Glomerular visceral epithelial cell (primary cell): ENCODE measurements around the gene CHSY3.
A peak's percentile ranks its signal among the peaks of the same experiment; 100 is the strongest.

Source experiments
- DNase-seq: peaks from one replicate; pipeline ENCODE4 v3.0.0-alpha.2; 2016; ENCODE audit errors: extremely low spot score

Gene CHSY3

GRCh38 chr5:130096483-130096882 lies 192.2 kb downstream of the CHSY3 start:
- no peak for DNase-seq

DNA sequence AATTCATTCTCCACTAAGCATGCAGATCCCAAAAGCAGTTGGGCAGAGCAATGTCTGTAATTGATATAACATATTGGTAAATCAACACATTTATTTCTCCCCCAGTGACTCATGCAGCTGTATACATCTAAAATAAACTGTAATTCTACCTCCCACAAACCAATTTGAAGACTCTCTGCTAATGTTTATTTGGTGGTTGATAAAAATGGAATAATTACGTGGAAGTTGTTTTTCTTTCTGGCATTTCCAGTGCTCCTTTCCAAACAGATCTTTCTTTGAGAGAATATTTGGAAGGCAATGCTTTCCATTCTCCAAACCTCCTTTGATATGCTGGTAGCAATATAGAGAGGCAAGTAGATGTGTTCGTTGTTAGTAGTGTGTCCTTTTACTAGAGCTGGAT lies 194.7 kb downstream of the CHSY3 start:
- DNase-seq: no peak

GRCh38 chr5:130102375-130102774 lies 198.1 kb downstream of the CHSY3 start:
- DNase-seq: no peak

DNA sequence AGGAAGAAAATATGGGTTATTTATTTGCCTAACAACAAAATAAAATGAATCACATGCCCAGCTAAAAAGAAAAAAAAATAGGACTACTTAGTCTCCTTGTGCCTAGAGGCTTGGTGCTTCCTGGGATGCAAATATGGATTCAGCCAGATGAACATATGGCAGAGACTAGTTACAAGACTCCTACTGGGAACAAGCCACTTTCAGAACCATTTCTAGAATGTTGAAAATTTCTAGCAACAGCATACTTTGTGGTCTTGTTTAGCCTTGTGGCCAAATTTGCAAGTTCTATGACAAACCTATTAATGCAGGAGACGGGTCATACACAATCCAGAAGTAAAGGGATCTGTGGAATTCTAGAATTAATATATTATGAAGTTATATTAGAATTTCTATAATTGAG lies 198.7 kb downstream of the CHSY3 start:
- no peak for DNase-seq

DNA sequence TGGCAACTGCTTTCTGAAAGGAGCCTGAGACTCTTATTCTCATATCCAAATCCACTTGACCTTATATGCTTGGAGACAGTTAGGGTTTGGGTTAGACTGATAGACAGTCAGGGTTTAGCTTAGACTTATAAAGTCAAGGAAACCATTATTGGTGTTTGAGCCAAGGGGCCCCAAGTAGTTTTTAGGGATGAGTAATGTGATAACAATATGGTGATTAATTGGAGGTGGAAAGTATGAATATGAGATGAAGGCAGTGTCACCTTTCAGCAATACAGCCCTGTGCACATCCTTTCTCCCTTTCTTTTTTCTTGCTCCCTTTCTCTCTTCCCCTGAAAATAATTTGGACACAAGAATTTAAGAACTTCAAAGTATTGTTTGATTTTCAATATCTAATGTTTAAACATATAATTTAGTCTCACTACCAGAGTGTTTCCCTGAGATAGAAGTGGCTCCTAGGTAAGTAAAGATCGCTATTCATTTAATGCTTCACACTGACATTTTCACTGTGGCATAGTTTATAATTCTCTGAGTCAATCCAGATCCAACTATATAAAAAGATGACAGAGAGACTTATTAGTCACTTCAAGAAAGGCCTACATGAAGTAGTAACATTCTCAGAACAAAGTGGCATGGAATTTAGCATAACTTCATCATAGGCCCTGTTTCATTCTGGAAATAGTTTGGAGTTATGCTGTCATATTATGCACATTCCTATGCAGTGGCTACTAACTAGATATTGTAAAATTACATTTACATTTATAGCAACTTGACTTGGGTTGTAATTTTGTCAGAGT lies 200.8 kb downstream of the CHSY3 start:
- no peak for DNase-seq

DNA sequence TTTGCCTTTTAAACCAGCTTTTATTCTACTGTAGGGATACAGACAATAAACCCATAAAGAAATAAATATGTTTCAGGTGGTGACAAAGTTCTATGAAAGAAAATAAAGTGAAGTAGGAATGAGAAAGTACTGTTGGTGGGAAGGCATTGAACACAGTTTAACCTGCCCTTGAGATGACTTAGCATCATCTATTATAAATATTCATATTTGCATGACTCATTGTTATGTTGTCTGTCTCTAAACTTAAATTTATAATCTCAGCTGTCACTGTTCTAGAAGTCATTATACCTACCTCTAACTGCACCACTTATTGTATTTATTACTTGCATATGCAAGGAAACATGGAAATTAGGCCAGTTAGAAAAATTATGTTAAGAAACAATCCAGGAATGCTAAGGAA lies 202.2 kb downstream of the CHSY3 start:
- no peak for DNase-seq

DNA sequence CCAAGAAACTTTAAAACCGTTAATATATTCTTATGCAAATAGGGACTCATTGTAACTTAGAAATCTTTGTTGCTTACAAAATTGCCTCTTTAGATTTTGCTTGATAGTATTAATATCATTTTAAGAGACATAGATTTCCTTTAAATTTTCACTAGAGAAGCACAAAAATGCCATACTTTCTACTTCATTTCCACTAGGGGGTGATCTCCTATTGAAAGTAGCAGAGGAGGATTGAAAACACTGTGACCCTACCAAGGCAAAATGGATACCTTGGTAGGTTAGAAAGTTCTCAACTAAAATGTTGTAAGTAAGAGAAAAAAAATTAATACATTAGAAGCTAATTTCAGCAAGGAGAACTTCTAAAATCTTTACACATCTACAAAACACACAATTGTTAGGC lies 204.9 kb downstream of the CHSY3 start:
- peak; percentile 33 for DNase-seq

DNA sequence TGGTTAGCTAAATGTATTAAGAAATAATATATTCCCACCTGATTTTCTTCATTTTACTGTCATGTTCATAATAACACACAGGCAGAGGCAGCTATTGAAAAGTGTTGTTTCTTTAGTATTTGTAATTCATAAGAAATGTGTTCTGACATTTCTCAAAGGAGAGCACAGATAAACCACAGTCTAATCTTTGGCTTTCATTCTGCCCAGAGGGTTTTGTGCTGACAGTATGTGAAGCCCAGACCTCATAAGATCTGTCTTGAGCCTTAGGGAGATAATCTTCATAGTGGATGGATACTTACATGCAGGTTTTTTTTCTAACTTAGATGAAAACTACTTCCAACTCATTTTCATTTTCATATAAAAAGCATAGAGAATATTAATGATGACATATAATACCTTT lies 206.1 kb downstream of the CHSY3 start:
- DNase-seq: no peak

DNA sequence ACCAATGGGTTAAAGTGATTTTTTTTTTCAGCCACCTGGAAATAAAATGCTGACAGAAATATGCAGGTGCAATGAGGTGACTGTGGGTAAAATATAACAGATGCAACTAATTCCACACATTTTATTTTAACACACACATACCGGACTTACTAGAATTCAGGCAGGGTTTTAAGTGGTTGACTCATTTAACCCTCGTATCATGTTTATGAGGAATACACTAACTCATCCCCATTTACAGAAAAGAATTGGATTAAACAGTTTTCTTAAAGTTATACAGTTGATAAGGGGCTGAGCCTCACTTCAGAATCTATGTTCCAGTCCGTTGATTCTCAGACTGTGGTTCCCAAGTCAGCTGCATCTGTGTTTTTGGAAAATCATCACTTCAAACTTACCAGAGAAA lies 207.5 kb downstream of the CHSY3 start:
- no peak for DNase-seq

GRCh38 chr5:130112246-130112645 lies 208.0 kb downstream of the CHSY3 start:
- DNase-seq: no peak

GRCh38 chr5:130115686-130116085 lies 211.4 kb downstream of the CHSY3 start:
- no peak for DNase-seq

GRCh38 chr5:130116462-130116861 lies 212.2 kb downstream of the CHSY3 start:
- DNase-seq: no peak

GRCh38 chr5:130116972-130117371 lies 212.7 kb downstream of the CHSY3 start:
- no peak for DNase-seq

GRCh38 chr5:130126746-130127145 lies 222.5 kb downstream of the CHSY3 start:
- peak; percentile 9 for DNase-seq

- DNase-seq: peak; percentile 53
These were observed 231.2 kb downstream of the CHSY3 start for GRCh38 chr5:130135506-130135905.

DNA sequence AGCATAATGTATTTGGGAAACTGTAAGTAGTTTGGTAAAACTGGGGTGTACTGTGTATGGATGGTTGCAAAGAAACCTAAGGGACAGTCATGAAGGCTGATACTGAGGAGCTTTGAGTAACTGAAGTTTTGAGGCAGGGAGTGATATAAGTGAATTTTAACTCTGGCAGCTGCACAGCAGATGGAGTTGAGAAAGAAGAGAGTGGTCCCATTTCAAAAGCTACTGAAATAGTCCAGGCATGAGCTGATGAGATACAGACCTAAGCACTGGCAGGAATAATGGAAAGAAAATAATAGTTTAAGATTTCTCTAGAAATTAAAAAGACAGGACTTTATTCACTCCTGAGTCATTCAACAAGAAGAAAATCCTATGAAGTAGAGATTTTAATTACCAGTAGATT lies 232.0 kb downstream of the CHSY3 start:
- DNase-seq: no peak

GRCh38 chr5:130137681-130138080 lies 233.4 kb downstream of the CHSY3 start:
- no peak for DNase-seq

DNA sequence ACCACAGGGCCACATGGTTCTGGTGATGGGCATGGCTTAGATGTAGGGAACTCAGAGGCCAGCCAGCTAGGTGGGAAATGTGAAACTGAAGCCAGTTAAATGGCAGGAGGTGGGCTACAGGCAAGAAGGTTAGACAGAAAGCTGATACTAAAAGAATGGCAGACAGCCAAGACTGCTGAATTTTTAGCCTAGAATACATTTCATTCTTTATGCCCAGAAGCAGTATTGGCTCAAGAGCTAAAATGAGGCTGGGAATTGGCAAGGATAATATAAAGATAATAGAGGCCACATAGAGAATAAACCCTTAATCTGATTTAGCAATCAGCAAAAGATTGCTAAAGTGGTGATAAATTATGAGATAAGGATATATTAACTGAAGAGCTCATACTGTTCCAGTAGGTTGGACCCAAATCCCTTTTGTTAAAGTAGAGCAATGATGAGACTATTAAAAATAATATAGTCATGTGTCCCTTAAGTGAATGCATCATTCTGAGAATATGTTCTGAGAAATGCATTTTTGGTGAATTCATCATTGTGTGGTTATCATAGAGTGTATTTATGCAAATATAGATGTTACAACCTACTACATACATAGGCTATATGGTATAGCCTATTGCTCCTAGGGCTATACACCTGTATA lies 234.3 kb downstream of the CHSY3 start:
- no peak for DNase-seq

GRCh38 chr5:130141659-130142320 lies 237.5 kb downstream of the CHSY3 start:
- DNase-seq: peak; percentile 57

DNA sequence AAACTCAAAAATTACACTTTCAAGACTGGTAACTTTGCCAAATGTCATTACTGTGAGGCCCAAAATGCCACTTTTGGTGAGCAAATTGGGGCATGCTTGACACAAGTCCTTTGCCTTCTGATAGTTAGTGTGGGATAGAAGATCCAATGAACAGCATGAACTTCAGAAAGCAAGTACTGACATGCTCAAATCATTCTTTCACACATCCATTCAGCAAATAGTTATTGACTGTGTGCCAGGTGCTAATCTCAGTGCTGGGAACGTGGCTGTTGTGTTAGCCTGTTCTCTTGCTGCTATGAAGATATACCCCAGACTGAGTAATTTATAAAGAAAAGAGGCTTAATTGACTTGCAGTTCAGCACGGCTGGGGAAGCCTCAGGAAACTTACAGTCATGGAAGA lies 247.0 kb downstream of the CHSY3 start:
- DNase-seq: no peak

DNA sequence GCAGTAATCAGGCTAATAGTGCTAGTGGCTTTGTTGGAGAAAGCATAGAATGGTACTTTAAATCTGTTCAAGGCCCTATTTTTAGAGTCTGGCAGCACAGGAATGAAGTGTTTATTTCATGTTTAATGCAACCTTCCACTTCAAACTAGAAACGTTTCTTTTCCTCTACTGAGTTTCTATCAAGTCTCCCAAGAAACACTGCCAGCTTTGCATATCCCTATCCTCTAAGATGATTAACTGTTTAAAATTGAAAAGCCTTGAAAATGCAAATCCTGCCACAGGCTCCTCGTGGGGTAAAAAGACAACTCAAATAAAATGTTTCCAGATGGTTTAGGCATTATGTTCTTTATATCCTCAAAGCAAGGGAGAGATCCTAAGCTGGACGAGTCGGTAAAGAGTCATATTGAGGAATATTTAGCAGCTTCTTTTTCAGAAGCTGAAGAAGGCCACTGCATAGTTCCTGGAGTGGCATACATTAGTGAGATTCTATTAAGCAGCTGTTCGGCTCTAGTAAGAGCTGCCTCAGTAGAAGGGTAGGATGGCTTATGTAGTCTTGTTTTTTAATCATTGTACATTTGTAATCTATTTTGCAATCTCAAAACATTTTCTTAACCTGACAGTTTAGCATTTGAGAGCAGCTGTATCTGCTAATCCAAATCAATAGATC lies 251.2 kb downstream of the CHSY3 start:
- no peak for DNase-seq

- DNase-seq: no peak
These were observed 253.8 kb downstream of the CHSY3 start for GRCh38 chr5:130158036-130158435.
